Measurements from ENCODE around the gene USF3. TPM values are rescaled to one million over a fixed set of nuclear protein-coding genes. Genes with fewer than 3 reads are reported as not detected.

Gene USF3
- total and polyA plus RNA-seq, 12 donors = 3.3 to 21.2 (median 15.9) TPM

DNA sequence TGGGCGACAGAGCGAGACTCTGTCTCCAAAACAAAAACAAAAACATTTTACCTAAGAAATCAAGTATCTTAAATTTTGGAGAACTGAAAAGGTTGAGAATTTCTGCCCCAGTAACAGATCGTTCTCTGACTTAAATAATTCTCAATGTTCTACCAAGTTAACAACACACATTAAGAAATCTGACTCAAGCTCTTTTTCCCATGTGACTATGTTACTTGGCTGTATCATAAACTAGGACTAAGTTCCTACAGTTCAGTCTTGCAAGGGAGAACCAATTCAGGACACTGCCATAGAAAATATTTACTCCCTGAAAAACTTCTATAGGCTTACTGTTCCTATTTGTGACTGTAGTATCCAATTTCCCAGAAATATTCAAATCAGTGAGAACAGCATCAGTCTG lies 20.9 kb upstream of the USF3 start:
- Histone ChIP-seq H3K36me3 (peaks cover 0 to 47% (median 17%) of the 10 kb centered on the region in 9 donors), H3K4me1 (peaks cover 0 to 15% (median 0%) of the 10 kb centered on the region in 9 donors), H3K27me3 (no peaks in the 10 kb centered on the region), H3K9me3 (no peaks in the 10 kb centered on the region), H3K27ac (no peak overlapping the region), H3K4me3 (no peak overlapping the region)
- TF ChIP-seq, protein P1, sequence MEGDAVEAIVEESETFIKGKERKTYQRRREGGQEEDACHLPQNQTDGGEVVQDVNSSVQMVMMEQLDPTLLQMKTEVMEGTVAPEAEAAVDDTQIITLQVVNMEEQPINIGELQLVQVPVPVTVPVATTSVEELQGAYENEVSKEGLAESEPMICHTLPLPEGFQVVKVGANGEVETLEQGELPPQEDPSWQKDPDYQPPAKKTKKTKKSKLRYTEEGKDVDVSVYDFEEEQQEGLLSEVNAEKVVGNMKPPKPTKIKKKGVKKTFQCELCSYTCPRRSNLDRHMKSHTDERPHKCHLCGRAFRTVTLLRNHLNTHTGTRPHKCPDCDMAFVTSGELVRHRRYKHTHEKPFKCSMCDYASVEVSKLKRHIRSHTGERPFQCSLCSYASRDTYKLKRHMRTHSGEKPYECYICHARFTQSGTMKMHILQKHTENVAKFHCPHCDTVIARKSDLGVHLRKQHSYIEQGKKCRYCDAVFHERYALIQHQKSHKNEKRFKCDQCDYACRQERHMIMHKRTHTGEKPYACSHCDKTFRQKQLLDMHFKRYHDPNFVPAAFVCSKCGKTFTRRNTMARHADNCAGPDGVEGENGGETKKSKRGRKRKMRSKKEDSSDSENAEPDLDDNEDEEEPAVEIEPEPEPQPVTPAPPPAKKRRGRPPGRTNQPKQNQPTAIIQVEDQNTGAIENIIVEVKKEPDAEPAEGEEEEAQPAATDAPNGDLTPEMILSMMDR (IDR thresholded peaks at IDR 0.05) = no peak
- ATAC-seq (no peak), DNase-seq (no peak)
- intact Hi-C loops (cut with DNase I) = no loop called here
- 94 to 95% methylated on average over 3 of the region's 3 CpGs for WGBS, 2 donors

DNA sequence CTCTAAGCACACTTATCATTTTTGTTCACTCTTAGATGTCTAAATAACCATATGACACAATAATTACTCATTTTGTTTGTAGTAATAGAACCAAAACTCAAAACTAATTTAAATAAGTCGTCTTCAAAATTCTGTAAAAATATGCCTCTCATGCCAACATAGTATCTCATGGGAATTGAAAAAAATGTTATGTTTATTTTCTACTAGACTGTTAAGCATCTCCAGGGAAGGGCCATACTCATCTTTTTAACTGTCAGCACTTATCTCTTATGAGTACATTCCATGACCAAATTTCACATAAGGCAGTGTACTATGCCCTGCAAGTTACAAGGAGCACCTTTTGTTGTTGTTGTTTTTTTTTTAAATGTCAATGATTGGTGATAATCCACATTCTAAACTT lies 18.3 kb upstream of the USF3 start:
- H3K36me3 ChIP-seq = peaks cover 0 to 20% (median 0%) of the 10 kb centered on the region in 9 donors
- 62 to 76% methylated on average over 1 of the region's 1 CpG for WGBS, 2 donors
- DNase-seq (no peak), ATAC-seq (no peak)
- no peak overlapping the region for H3K27ac ChIP-seq
- peaks cover 0 to 8% (median 0%) of the 10 kb centered on the region in 9 donors for H3K4me1 ChIP-seq
- TF ChIP-seq, protein P1 (IDR thresholded peaks at IDR 0.05) = no peak
- H3K9me3 ChIP-seq = no peaks in the 10 kb centered on the region
- H3K27me3 ChIP-seq = peaks cover 0 to 8% (median 0%) of the 10 kb centered on the region in 7 donors
- intact Hi-C loops (cut with DNase I) = no loop called here
- no peak overlapping the region for H3K4me3 ChIP-seq

DNA sequence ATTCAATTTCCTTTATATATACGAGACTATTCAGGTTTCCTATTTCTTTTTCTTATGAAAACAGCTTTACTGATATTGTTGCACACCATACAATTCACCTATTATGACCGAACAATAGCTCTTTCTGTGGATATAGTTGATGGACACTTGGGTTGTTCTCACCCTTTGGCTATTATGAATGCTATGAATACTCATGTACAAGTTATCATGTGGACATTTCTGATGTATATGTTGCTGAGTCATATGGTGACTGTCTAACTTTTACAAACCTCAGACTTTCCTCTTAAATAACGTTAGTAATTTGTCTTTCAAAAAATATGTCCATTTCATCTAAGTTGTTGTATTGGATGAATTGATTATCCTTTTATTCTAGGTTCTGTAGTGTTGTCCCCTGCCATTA lies 15.7 kb upstream of the USF3 start:
- Histone ChIP-seq H3K4me1 (no peaks in the 10 kb centered on the region), H3K27ac (no peak overlapping the region), H3K27me3 (peaks cover 0 to 8% (median 3%) of the 10 kb centered on the region in 7 donors), H3K36me3 (no peaks in the 10 kb centered on the region), H3K9me3 (no peaks in the 10 kb centered on the region), H3K4me3 (no peak overlapping the region)
- WGBS, 2 donors = 50 to 51% methylated on average over 3 of the region's 3 CpGs
- intact Hi-C loops (cut with DNase I) = no loop called here
- DNase-seq (no peak), ATAC-seq (no peak)
- TF ChIP-seq, protein P1 (IDR thresholded peaks at IDR 0.05) = no peak

DNA sequence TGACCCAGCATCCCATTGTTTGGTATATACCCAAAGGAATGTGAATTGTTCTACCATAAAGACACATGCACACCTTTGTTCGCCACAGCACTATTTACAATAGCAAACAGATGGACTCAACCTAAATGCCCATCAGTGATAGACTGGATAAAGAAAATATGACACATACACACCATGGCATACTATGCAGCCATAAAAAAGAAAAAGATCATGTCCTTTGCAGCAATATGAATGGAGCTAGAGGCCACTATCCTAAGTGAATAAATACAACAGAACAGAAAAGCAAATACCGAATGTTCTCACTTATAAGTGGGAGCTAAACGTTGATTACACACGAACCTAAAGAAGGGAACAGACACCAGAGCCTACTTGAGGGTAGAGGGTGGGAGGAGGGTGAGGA lies 11.4 kb upstream of the USF3 start:
- Histone ChIP-seq H3K4me3 (no peak overlapping the region), H3K4me1 (no peaks in the 10 kb centered on the region), H3K36me3 (no peaks in the 10 kb centered on the region), H3K27ac (no peak overlapping the region), H3K27me3 (peaks cover 0 to 11% (median 5%) of the 10 kb centered on the region in 7 donors), H3K9me3 (no peaks in the 10 kb centered on the region)
- no peak for DNase-seq
- 93 to 94% methylated on average over 4 of the region's 4 CpGs for WGBS, 2 donors
- no peak for ATAC-seq
- intact Hi-C loops (cut with DNase I) = no loop called here
- TF ChIP-seq, protein P1 (IDR thresholded peaks at IDR 0.05) = no peak

Data from heart right ventricle (tissue), 16 donors.